Measurements from ENCODE around the gene NCOA6. TPM values are rescaled to one million over a fixed set of nuclear protein-coding genes. Genes with fewer than 3 reads are reported as not detected.
"Not testable (repeated sequence)": the region's sequence is repeated elsewhere in the genome, so short reads cannot be mapped to it uniquely, and the experiment has no call there.

Gene NCOA6
- total RNA-seq, 1 donor from 2014 or later = 92.5 TPM

GRCh38 chr20:34831936-34832335, 6.5 kb upstream of the NCOA6 start:
- DNase-seq (ENCODE audit: low spot score in 2 of 2) = no peak
- no peak for FAIRE-seq

GRCh38 chr20:34829191-34829590, 3.7 kb upstream of the NCOA6 start:
- DNase-seq (ENCODE audit: low spot score in 2 of 2) (no peak), FAIRE-seq (no peak)

GRCh38 chr20:34824806-34825529, 483 bp downstream of the NCOA6 start:
- FAIRE-seq = no peak
- DNase-seq (ENCODE audit: low spot score in 2 of 2) = peak; percentile 69 to 78

- no peak for FAIRE-seq
These were observed 1.0 kb downstream of the NCOA6 start for GRCh38 chr20:34824452-34824805.

GRCh38 chr20:34824026-34824425, 1.4 kb downstream of the NCOA6 start:
- DNase-seq (ENCODE audit: low spot score in 2 of 2) (no peak), FAIRE-seq (no peak)

More at GRCh38 chr20:34824452-34824805, 1.0 kb downstream of the NCOA6 start:
- DNase-seq (ENCODE audit: low spot score in 2 of 2) = peak in 1 of 2 donors; percentile 36

GRCh38 chr20:34820805-34821578, 4.5 kb downstream of the NCOA6 start:
- DNase-seq (ENCODE audit: low spot score in 2 of 2) (no peak), FAIRE-seq (no peak)

GRCh38 chr20:34817801-34818200, 7.7 kb downstream of the NCOA6 start:
- no peak for FAIRE-seq

GRCh38 chr20:34817072-34817471, 8.4 kb downstream of the NCOA6 start:
- FAIRE-seq (no peak), DNase-seq (ENCODE audit: low spot score in 2 of 2) (no peak)

More at GRCh38 chr20:34817801-34818200, 7.7 kb downstream of the NCOA6 start:
- no peak for DNase-seq (ENCODE audit: low spot score in 2 of 2)

- DNase-seq (ENCODE audit: low spot score in 2 of 2) (no peak), FAIRE-seq (no peak)
These were observed 9.8 kb downstream of the NCOA6 start for GRCh38 chr20:34815636-34816035.

GRCh38 chr20:34808583-34808982, 16.9 kb downstream of the NCOA6 start:
- DNase-seq (ENCODE audit: low spot score in 2 of 2) = no peak
- FAIRE-seq = no peak

GRCh38 chr20:34807944-34808465, 17.4 kb downstream of the NCOA6 start:
- FAIRE-seq; DNase-seq (ENCODE audit: low spot score in 2 of 2): not testable (repeated sequence)

- FAIRE-seq (no peak), DNase-seq (ENCODE audit: low spot score in 2 of 2) (no peak)
These were observed 19.2 kb downstream of the NCOA6 start for GRCh38 chr20:34806255-34806654.

GRCh38 chr20:34798871-34799270, 26.6 kb downstream of the NCOA6 start:
- FAIRE-seq = no peak

GRCh38 chr20:34798328-34798727, 27.1 kb downstream of the NCOA6 start:
- no peak for FAIRE-seq
- no peak for DNase-seq (ENCODE audit: low spot score in 2 of 2)

More at GRCh38 chr20:34798871-34799270, 26.6 kb downstream of the NCOA6 start:
- DNase-seq (ENCODE audit: low spot score in 2 of 2) = no peak

GRCh38 chr20:34797012-34797995, 28.1 kb downstream of the NCOA6 start:
- FAIRE-seq (no peak), DNase-seq (ENCODE audit: low spot score in 2 of 2) (no peak)

GRCh38 chr20:34794006-34794585, 31.4 kb downstream of the NCOA6 start:
- DNase-seq (ENCODE audit: low spot score in 2 of 2) = no peak
- FAIRE-seq = no peak

GRCh38 chr20:34792687-34793363, 32.6 kb downstream of the NCOA6 start:
- FAIRE-seq (peak; percentile 24), DNase-seq (ENCODE audit: low spot score in 2 of 2) (no peak)

GRCh38 chr20:34791289-34792020, 34.0 kb downstream of the NCOA6 start:
- DNase-seq (ENCODE audit: low spot score in 2 of 2) (no peak), FAIRE-seq (no peak)

- FAIRE-seq = no peak
- DNase-seq (ENCODE audit: low spot score in 2 of 2) = no peak
These were observed 44.2 kb downstream of the NCOA6 start for GRCh38 chr20:34781220-34781619.

Data from frontal cortex (tissue), 4 donors.